Gastroesophageal sphincter (tissue), 4 donors: ENCODE data around the gene MTARC1. TPM values are rescaled to one million over a fixed set of nuclear protein-coding genes. Genes with fewer than 3 reads are reported as not detected.

Source experiments
- ATAC-seq: fragments of 150-250 bp; one replicate; pipeline ENCODE4 v1.9.1; 2016; ENCODE audit warnings: mild to moderate bottlenecking, moderate library complexity
- H3K27ac ChIP-seq, 4 donors: fragments of 200-600 bp; sonication (generic) in 3 of 4; 1 replicate in 3 of 4; 2 replicates in 1 of 4; pipeline ENCODE4 v1.5.1; 2016 to 2019
- H3K27me3 ChIP-seq: fragments of 200-600 bp; sonication (generic); one replicate; pipeline ENCODE4 v1.5.1; 2019
- H3K36me3 ChIP-seq, 2 donors: fragments of 200-600 bp; sonication (generic); one replicate each; pipeline ENCODE4 v1.5.1; 2019; ENCODE audit warnings: control low read depth in 1 of 2
- H3K4me1 ChIP-seq, 3 donors: fragments of 200-600 bp; sonication (generic); 1 replicate in 2 of 3; 2 replicates in 1 of 3; pipeline ENCODE4 v1.5.1; 2016 to 2019; ENCODE audit warnings: control low read depth in 2 of 3
- H3K4me3 ChIP-seq, 2 donors: fragments of 200-600 bp; sonication (generic); one replicate each; pipeline ENCODE4 v1.5.1; 2019; ENCODE audit warnings: mild to moderate bottlenecking in 1 of 2, moderate library complexity in 1 of 2
- H3K9me3 ChIP-seq, 3 donors: fragments of 200-600 bp; sonication (generic); one replicate each; pipeline ENCODE4 v1.5.1; 2017 to 2019; ENCODE audit warnings: control low read depth in 2 of 3
- EP300 ChIP-seq: sonication (generic); formaldehyde crosslinking; IDR thresholded peaks from one replicate; pipeline ENCODE4 v1.6.1; 2017; ENCODE audit warnings: antibody characterized with exemption, mild to moderate bottlenecking
- POLR2A ChIP-seq, 2 donors: fragments of 450-650 bp; IDR thresholded peaks; one replicate each; pipeline ENCODE4 v1.6.1; 2017; ENCODE audit warnings: antibody characterized with exemption in 2 of 2, mild to moderate bottlenecking in 2 of 2, moderate library complexity in 1 of 2
- POLR2AphosphoS5 ChIP-seq: sonication (generic); formaldehyde crosslinking; IDR thresholded peaks from one replicate; pipeline ENCODE4 v1.6.1; 2017; ENCODE audit warnings: antibody characterized with exemption
- WGBS, 2 donors: methylation state at CpG; one replicate each; pipeline ENCODE4 v1.1.5; 2018; ENCODE audit warnings: low coverage in 1 of 2; 5-methylcytosine and 5-hydroxymethylcytosine counted together
- total RNA-seq, 4 donors: library from RNA; depleted of rRNA; stranded (reverse); fragments of >200 nt; gene quantifications; one replicate each; pipeline ENCODE4 v1.1.0, GENCODE V29; 2016
- TF ChIP-seq, protein P1 (sequence below), 4 experiments: fragments of 200-600 bp in 2 of 4; fragments of 450-650 bp in 2 of 4; sonication (generic) in 1 of 4; IDR thresholded peaks; one replicate each; pipeline ENCODE4 v1.5.1; 2017 to 2019; ENCODE audit warnings: antibody characterized with exemption in 4 of 4, mild to moderate bottlenecking in 2 of 4, moderate library complexity in 2 of 4

The MTARC1 gene
- total RNA-seq, 4 donors from 2014 or later: 3.7 to 8.1 (median 5.4) TPM

DNA sequence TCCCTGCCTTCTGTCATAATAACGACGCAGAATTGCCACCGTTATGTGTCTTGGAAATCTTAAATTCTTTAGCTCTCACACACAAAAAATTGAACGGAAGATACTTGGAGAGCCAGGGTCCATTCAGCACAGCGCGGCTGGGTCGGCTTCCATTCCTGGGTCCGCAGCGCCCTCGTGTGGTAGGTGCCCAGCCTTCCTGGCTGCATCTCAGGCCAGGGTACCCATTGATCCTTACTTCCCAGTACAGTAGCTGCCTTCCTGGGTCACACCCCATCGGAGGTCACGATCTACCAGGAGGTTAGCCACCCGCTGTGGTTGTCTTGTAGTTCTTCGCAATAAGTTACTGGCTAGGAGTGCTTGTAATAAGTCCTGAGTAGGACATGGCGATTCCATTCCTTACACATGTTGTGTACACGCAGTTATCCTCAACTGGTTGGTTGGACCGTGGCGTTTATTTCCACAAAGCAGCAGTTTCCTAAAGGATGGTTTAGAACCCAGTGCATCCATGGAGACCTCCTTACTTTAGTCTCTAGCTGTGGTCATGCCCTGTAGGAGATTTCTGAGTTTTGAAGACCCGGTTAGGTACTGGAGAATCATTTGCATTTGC lies 9.9 kb upstream of the MTARC1 start:
- peaks cover 0 to 54% of the 10 kb centered on the region in 2 donors for H3K36me3 ChIP-seq
- no peaks in the 10 kb centered on the region for H3K9me3 ChIP-seq
- no peak overlapping the region for H3K27ac ChIP-seq
- H3K4me1 ChIP-seq: peaks cover 0 to 12% (median 0%) of the 10 kb centered on the region in 3 donors
- no peak overlapping the region for H3K4me3 ChIP-seq
- TF ChIP-seq EP300: no peak
- TF ChIP-seq, protein P1, sequence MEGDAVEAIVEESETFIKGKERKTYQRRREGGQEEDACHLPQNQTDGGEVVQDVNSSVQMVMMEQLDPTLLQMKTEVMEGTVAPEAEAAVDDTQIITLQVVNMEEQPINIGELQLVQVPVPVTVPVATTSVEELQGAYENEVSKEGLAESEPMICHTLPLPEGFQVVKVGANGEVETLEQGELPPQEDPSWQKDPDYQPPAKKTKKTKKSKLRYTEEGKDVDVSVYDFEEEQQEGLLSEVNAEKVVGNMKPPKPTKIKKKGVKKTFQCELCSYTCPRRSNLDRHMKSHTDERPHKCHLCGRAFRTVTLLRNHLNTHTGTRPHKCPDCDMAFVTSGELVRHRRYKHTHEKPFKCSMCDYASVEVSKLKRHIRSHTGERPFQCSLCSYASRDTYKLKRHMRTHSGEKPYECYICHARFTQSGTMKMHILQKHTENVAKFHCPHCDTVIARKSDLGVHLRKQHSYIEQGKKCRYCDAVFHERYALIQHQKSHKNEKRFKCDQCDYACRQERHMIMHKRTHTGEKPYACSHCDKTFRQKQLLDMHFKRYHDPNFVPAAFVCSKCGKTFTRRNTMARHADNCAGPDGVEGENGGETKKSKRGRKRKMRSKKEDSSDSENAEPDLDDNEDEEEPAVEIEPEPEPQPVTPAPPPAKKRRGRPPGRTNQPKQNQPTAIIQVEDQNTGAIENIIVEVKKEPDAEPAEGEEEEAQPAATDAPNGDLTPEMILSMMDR (IDR thresholded peaks at IDR 0.05): peak; percentile 67 to 92 (median 81)
- peak; percentile 92 for ATAC-seq
- 5 to 20% methylated on average over 3 to 6 of the region's 19 CpGs for WGBS, 2 donors
- H3K27me3 ChIP-seq: no peaks in the 10 kb centered on the region

DNA sequence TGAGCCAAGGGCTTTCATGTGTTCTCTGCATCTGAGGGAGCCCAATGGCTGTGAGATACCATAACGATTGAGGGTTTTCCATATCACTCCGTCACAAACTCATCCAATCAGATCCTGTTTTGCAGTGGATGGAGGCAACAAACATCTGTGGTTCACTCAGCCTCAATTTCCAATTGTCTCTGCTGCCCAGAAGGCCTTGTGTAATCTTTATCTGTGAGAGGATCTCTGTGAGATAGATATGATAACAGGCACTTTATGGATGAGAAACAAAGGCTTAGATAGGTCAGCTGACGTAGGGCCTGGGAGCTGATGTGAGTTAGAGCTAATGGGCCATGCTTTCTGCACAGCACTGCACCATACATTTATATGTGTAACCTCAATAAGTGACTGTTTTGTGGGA lies 3.3 kb upstream of the MTARC1 start:
- Histone ChIP-seq H3K27ac (no peak overlapping the region), H3K4me3 (no peak overlapping the region), H3K4me1 (peaks cover 0 to 33% (median 6%) of the 10 kb centered on the region in 3 donors), H3K27me3 (no peaks in the 10 kb centered on the region), H3K36me3 (peaks cover 0 to 60% of the 10 kb centered on the region in 2 donors), H3K9me3 (no peaks in the 10 kb centered on the region)
- no peak for ATAC-seq
- WGBS, 2 donors: 75 to 93% methylated on average over 1 to 3 of the region's 3 CpGs
- no peak for TF ChIP-seq POLR2A (IDR thresholded peaks at IDR 0.05)
- TF ChIP-seq, protein P1 (IDR thresholded peaks at IDR 0.05): no peak
- TF ChIP-seq POLR2AphosphoS5: no peak
- no peak for TF ChIP-seq EP300

DNA sequence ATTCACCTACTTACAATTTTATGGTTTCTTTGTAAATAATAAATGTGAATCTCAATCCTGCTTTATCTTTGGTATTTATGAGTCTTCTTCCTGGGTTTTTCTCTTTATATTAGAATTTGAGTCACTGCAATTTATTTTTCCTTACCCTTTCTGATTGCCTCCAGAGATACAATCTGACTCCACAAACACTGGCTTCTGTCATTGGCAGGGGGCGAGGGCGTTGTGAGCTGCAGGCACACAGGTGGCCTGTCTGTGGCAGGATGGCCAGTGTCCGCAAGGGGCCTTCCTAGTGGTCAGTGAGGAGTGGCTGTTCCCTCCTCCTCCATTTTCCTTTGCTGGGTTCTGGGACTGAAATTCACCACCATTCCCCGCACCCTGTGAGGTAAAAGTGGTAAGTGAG lies 2.0 kb upstream of the MTARC1 start:
- ATAC-seq: no peak
- no peak overlapping the region for H3K4me3 ChIP-seq
- WGBS, 2 donors: 100% methylated on average over 3 of the region's 4 CpGs; no CpG with 5 or more reads in 1 of the 2 donors
- H3K27me3 ChIP-seq: no peaks in the 10 kb centered on the region
- TF ChIP-seq, protein P1 (IDR thresholded peaks at IDR 0.05): no peak
- TF ChIP-seq POLR2A (IDR thresholded peaks at IDR 0.05): no peak
- H3K4me1 ChIP-seq: peaks cover 0 to 42% (median 6%) of the 10 kb centered on the region in 3 donors
- no peaks in the 10 kb centered on the region for H3K9me3 ChIP-seq
- peaks cover 0 to 51% of the 10 kb centered on the region in 2 donors for H3K36me3 ChIP-seq
- H3K27ac ChIP-seq: no peak overlapping the region

DNA sequence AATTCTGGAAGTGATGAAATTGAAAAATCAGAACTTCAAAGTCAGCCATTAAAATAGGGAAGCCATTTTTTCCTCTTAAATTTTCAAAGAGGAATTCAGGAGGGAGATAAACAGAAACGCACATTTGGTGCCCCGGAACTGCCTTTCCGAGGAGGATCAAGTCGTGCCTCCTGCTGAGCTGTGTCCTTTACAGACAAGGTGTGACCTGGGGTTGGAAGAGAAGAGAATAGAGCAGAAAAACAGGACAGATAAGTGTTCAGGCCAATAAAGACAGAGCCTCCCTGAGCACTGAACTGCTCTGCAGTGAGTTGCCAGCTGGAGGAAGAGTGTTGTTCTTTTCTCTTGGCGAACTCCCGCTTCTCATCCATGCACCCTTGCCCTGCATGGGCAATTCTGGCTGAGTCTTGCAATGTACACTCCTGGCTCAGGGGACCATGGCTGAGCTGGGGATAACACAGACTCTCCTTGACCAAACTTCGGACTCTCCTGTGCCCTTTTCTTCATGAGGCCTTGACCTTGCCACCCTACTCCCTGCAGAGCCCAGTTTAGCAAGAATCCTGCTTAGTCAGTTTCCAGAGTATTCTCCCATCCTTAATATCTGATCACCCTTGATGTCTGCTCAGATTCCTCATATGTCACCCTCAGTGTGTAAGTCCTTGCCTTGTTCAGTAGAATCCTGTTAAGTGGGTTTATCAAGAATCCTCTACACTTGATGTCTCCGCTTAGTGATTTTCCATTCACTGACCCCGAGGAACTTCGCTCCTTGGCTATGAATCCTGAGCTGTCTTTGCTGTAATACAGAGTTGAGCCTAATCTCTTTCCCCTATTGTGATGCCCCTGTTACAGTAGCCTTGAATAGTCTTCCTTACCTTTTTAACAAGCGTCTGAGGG lies 1.3 kb upstream of the MTARC1 start:
- Histone ChIP-seq H3K9me3 (no peaks in the 10 kb centered on the region), H3K27me3 (no peaks in the 10 kb centered on the region), H3K4me1 (peaks cover 0 to 48% (median 6%) of the 10 kb centered on the region in 3 donors), H3K36me3 (peaks cover 0 to 44% of the 10 kb centered on the region in 2 donors), H3K4me3 (peak overlapping the region in 1 of 2 donors; percentile 78), H3K27ac (peak overlapping the region in 3 of 4 donors; percentile 48 to 81 (median 79))
- no peak for ATAC-seq
- TF ChIP-seq POLR2AphosphoS5 (no peak), EP300 (no peak), POLR2A (IDR thresholded peaks at IDR 0.05) (no peak)
- TF ChIP-seq, protein P1 (IDR thresholded peaks at IDR 0.05): no peak
- WGBS, 2 donors: 90 to 92% methylated on average over 9 to 11 of the region's 11 CpGs
